ENCODE results near the gene EXOC4.

- TF ChIP-seq EZH2 (IDR thresholded peaks at IDR 0.05) (no peak), POLR2AphosphoS5 (IDR thresholded peaks at IDR 0.05; ENCODE audit: borderline replicate concordance, low read depth, low read length) (no peak)
These were observed 720.8 kb downstream of the EXOC4 start for GRCh38 chr7:133973710-133974109.

Measured in SK-N-MC (cell line).